Measurements from ENCODE around the gene CYP3A7.
A peak's percentile ranks its signal among the peaks of the same experiment; 100 is the strongest.
"Not testable (repeated sequence)": the region's sequence is repeated elsewhere in the genome, so short reads cannot be mapped to it uniquely, and the experiment has no call there.

The CYP3A7 gene

DNA sequence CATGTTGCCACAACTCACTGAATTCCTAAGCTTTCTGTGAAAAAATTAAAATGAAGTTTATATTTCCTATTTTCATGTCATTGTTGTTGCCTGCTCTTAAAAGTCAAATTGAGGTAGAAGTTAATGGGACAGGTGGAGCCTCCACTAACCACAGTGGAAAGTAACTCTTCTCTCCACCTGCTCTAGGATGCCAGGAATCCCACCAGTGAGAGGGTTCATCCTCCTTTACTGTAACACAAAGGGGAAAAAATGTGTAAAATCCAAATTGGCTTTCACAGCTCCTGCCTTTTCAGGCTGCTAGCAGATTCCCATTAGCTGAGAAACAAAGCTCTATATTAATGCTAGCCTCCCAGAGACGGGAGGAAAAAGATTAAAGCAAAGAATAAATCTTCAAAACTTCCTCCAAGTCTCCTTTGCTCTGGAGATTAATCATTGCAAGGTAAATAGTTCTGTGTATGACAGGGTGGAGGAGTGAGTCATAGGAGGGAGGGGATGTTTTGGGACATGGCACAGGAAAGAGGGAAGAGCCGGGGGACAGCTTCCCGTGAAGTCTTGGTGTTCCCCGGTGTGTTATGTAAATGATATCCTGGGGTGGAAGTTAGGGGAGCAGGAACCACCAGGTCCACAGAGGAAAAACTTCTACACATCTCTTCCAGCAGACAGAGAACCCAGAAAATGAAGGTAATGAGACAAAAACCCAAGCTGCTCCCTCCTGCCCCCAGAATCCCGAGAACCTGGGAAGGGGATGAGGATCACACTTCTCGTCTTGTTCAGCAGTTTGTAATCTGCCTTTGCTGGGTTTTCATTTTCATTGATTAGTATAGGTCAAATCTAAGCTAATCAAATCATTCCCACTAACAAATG lies 35.9 kb downstream of the CYP3A7 start:
- DNase-seq, result not testable (repeated sequence)

DNA sequence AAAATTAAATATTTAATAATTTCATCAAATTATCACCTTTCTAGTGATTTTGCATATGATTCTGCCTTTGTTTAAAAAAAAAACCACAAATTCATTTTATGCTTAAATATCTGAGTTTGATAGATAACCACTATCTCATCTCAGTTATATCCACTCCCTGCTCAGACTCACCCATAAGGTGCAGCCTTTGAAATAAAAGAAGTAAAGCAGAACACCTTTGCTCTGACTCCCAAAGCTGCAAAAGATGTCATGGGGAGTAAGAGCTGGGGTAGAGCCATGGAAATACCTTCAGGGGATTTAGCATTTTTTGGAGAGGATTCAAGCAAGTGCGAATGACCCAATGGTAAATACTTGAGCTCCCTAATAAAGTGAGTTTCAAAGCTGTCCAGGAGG lies 40.1 kb downstream of the CYP3A7 start:
- no peak for DNase-seq

DNA sequence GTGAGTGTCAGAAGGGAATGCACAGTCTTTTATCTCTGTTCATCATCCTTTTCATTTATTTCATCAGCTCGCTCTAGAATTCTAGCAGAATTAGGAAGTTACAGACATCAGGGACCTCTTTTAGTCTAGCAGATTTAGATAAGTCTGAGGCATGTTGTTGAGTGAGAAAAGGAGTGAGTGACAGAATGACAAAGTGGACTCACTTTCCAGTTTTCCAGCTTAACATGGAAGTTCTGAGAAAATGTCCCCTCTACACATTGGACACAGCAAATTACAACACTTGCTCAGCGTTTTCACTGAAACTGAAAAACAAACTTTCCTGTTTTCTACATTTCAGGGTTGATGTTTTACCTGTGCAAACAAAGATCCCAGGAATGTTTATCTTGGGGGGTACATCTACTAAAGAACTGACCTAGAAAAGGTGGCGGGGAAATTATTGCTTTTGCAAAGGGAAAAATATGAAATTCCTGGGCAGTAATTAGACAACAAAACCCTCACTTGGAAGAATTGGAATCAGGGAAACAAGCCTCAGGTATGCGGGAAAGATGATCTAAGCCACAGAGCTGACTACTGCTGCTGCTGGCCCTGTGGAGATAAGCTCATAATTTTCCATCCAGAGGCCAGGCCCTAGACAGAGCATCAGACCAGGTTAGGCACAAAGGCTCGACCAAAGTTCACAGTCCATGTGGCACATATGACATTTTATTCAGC lies 40.6 kb downstream of the CYP3A7 start:
- no peak for DNase-seq

DNA sequence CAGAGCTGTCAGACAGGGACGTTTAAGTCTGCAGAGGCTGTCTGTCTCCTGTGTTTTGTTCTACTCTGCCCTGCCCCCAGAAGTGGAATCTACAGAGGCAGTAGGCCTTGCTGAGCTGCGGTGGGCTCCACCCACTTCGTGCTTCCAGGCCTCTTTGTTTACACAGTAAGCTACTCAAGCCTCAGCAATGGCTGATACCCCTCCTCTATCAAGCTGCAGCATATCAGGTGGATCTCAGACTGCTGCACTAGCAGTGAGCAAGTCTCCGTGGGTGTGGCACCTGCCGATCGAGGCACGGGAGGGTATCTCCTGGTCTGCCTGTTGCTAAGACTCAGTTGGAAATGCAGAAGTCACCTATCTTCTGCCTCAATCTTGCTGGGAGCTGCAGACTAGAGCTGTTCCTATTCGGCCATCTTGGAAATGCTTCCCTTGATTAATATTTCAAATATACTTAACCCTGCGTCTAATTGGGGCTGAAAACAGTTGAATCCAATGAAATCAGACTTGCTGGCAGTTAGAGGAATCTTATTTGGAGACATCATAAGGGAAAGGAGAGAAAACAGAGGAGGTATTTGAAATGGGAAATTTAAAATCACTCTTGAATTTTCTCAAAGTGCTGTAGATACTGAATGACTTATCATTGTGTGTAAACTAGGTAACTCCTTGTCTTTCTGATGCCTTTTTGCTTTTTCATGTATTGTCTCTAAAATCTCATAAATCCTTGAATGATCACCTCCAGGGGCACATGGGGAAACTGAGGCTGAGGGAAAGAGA lies 41.4 kb downstream of the CYP3A7 start:
- DNase-seq, result peak; percentile 4

DNA sequence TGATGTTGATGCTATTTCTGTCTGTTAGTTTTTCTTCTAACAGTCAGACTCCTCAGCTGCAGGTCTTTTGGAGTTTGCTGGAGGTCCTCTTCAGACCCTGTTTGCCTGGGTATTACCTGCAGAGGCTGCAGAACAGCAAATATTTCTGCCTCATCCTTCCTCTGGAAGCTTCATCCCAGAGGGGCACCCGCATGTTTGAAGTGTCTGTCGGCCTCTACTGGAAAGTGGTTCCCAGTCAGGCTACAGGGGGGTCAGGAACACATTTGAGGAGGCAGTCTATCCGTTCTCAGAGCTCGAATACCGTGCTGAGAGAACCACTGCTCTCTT lies 41.9 kb downstream of the CYP3A7 start:
- no peak for DNase-seq

DNA sequence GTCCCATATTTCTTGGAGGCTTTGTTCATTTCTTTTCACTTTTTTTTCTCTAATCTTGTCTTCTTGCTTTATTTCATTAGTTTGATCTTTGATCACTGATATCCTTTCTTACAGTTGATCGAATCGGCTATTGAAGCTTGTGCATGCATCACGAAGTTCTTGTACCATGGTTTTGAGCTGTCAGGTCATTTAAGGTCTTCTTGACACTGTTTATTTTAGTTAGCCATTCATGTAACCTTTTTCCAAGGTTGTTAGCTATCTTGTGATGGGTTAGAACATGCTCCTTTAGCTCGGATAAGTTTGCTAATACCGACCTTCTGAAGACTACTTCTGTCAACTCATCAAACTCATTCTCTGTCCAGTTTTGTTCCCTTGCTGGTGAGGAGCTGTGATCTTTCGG lies 42.4 kb downstream of the CYP3A7 start:
- DNase-seq, result not testable (repeated sequence)

DNA sequence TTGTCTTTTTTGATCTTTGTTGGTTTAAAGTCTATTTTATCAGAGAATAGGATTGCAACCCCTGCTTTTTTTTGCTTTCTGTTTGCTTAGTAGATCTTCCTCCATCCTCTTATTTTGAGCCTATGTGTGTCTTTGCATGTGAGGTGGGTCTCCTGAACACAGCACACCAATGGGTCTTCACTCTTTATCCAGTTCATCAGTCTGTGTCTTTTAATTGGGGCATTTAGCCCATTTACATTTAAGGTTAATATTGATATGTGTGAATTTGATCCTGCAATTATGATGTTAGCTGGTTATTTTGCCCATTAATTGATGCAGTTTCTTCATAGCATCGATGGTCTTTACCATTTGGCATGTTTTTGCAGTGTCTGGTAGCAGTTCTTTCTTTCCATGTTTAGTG lies 43.3 kb downstream of the CYP3A7 start:
- DNase-seq, result not testable (repeated sequence)

DNA sequence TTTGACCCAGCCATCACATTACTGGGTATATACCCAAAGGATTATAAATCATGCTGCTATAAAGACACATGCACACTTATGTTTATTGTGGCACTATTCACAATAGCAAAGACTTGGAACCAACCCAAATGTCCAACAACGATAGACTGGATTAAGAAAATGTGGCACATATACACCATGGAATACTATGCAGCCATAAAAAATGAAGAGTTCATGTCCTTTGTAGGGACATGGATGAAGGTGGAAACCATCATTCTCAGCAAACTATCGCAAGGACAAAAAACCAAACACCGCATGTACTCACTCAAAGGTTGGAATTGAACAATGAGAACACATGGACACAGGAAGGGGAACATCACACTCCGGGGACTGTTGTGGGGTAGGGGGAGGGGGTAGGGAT lies 44.1 kb downstream of the CYP3A7 start:
- not testable (repeated sequence) for DNase-seq

DNA sequence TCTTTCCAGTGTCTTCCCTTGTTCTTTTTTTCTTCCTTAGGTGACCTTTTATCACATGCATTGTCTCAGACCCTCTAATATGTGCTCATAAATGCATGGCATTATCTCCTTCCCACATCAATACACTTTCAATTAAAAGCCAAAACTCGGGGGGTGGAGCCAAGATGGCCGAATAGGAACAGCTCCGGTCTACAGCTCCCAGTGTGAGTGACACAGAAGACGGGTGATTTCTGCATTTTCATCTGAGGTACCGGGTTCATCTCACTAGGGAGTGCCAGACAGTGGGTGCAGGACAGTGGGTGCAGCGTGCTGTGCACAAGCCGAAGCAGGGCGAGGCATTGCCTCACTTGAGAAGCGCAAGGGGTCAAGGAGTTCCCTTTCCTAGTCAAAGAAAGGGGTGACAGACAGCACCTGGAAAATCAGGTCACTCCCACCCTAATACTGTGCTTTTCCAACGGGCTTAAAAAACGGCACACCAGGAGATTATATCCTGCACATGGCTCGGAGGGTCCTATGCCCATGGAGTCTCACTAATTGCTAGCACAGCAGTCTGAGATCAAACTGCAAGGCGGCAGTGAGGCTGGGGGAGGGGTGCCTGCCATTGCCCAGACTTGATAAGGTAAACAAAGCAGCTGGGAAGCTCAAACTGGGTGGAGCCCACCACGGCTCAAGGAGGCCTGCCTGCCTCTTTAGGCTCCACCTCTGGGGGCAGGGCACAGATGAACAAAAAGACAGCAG lies 49.0 kb downstream of the CYP3A7 start:
- DNase-seq, result not testable (repeated sequence)

DNA sequence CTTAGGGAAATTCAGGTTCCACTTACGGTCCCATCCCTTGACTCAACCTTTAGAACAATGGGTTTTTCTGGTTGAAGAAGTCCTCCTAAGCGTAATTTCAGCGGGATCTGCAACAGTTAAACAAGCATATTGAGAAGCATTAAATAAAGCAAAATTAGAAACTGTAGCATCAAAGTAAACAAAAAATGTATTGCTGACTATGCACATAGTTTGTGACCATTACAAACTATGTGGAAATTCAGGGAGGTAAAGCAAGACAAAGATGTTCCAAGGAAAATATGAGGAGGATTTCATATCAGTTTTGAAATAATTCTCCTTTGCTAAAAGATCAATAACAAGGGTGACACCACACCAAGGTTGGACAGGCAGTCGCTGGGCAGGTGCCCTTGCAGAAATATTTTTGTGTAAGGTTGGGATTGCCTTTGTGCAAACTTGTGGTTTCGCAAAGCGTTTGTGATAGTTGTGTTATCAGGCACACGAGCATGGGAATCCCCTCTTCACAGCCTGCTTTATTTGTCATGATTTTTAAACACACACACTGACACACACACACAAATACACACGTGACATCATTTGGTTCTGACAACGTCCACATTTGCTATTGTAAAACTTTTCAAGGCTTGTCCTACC lies 49.8 kb downstream of the CYP3A7 start:
- DNase-seq, result no peak

DNA sequence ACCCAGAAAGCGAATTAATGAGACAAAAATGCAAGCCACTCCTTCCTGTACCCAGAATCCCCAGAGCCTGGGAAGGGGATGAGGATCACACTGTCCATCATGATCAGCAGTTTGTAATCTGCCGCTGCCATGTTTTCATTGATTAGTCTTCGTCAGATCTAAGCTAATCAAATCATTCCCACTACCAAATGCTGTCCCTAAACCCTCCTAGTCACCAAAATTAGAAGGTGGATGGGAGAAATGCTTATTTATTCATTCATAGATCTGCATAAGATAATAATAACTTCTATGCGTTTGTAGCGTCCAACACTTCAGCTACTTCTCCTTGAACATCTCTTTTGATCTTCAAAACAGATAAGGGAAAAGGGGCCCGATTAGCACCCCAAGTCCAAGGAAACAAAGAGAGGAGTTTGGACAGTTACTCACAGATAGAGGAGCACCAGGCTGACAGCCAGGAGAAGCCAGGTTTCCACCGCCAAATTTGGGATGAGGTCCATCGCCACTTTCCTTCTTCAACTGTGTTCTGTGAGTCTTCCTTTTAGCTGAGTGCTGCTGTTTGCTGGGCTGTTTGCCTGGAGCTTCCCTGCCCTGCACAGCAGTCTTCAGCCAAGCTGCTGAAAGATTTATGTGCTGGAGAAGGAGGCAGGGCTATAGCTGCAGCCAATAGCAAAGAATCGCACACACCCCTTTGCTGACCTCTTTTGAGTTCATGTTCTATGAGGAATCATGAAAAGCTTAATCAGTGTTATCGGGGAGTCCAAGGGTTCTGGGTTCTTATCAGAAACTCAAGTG lies 55.4 kb downstream of the CYP3A7 start, which contains the start of gene CYP3A5:
CYP3A5 (minus strand) TSS at position 597 of the 792 bp plus-strand sequence; CDS start at position 497, 100 bp downstream.
- DNase-seq, result no peak

DNA sequence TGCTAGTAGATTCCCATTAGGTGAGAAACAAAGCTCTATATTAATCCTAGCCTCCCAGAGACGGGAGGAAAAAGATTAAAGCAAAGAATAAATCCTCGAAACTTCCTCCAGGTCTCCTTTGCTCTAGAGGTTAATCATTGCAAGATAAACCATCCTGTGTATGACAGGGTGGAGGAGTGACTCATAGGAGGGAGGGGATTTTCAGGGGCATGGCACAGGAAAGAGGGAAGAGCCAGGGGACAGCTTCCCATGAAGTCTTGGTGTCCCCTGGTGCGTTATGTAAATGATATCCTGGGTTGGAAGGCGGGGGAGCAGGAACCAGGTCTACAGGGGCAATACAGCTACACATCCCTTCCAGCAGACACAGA lies 56.0 kb downstream of the CYP3A7 start:
- DNase-seq, result no peak

DNA sequence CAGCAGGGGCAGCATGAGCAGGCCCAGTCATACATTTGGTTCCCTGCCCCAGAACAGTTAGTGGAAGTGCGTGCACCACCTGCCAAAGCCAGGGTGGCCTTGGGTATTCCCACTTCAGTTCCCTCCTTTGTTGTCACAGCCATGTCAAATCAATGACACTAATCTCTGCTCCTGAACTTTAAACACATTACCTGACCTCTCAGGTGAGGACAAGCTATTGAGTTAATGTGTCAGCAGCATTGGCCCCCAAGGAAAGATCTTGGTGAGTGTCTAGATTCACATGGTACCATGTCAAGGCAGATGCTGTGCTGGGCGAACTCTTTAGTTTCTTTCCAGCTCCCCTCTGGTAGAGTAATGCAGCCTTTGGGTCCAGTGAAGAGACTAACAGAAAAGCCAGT lies 57.3 kb downstream of the CYP3A7 start:
- DNase-seq, result no peak

DNA sequence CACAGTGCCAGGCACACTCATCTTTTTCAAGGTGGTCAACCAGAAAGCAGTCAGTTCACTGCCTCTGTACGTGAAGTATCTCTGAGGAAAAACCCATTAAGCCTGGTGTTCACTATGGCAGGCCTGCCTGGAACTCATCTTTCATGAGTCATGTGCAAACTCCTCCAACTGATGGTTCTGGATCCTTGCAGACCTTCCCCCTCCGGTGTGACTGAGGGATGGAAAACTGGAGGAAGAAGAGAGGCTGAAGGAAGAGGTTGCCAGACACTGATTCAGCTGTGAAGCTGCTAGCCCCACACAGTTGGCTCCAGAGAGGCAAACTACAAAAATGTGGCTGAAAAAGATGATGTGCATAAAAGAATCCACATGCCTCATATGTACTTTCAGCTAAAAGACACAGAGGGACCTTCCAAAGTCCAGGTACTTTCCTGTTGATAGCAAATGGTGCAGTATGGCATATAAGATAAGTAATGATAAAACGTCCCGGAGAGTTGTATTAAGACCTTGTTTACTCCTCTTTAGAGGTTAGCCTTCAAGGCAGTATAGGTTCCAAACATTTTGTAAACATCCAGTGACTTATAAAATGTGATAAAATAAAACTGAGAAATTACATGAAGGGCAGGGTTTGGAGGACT lies 57.9 kb downstream of the CYP3A7 start:
- DNase-seq, result no peak

DNA sequence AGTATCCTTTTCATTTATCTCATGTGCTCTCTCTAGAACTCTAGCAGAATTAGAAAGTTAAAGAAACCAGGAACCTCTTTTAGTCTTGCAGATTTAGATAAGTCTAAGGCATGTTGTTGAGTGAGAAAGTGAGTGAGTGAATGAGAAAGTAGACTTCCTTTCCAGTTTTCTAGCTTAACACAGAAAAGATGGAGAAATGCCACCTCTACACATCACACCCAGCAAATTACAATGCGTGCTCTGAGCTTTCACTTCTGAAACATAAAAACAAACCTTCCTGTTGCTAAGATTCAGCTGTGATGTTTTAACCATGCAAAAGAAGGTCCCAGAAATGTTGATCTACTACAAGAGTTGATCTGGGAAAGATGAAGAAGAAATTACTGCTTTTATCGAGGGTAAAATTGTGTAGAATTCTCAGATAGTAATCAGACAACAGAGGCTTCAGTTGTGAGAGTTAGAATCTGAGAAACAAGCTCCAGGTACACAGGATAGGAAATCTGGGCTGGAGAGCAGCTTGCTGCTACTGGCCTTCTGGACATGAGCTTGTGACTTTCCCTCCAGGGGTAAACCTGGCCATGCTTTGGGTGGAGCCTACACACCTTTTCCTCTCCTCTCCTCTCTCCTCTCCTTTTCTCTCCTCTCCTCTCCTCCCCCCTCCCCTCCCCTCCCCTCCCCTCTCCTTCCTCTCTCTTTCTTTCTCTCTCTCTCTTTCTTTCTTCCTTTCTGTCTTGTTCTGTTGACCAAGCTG lies 59.8 kb downstream of the CYP3A7 start:
- DNase-seq, result no peak

DNA sequence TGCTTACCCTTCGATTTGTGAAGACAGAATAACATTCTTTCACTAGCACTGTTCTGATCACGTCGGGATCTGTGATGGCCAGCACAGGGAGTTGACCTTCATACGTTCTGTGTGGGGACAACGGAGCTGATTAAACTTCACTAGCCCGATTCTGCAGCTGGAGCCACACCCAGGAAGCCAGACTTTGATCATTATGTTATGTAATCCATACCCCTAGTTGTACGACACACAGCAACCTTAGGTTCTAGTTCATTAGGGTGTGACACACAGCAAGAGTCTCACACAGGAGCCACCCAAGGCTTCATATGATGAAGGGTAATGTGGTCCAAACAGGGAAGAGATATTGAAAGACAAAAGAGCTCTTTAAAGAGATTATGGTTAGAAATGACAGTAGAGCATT lies 62.4 kb downstream of the CYP3A7 start:
- no peak for DNase-seq

DNA sequence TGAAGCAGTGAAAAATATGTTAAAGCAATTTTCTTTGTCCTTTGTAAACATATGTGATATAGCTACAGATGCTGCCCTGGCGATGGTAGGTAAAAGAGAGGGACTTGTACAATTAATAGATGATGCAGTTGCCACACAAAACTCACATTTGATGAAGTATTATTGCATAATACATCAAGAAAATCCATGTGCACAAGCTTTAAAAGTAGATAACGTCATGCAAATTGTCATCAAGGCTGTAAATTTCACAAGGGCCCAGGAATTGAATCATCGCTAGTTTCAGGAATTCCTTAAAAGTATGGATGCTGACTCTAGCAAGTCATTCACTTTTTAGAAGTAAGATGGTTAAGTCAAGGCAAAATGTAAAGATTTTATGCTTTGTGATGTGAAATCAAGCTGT lies 65.2 kb downstream of the CYP3A7 start:
- no peak for DNase-seq

DNA sequence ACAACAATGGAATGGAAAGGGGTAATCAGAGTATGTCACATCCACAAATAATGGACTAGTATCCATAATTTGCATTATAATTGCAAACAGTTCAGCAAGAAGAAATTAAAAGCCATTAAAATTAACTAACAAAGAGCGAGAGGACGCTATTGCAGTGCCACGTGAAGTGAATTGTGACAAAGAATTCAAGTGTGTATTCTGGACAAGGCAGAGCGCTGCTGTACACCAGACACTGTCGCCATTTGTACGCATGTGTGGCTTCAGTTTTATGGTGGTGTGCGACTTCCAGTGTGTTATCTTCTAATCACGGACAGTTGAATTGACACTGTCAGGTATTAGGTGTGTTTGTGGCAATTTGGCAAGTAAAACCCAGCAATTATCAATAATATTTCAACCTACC lies 66.5 kb downstream of the CYP3A7 start:
- no peak for DNase-seq

DNA sequence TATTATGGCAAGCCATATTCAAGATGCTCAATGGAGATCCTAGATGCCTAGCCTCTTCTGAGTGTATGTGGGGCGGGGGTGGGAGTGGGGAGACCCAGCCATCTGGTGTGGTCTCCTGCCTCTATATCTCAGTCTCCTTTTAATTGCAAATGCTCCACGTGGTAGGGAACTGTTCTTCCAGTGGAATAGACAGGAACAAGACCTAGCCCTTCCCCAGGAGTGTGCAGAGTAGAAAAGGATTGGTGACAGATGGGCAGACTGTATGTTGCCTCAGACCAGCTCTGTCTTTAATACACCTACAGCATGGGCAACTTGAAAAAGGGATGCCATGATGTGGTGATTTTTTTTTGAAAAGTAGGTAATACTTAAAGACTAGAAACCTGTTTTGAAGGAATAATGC lies 67.8 kb downstream of the CYP3A7 start:
- no peak for DNase-seq

DNA sequence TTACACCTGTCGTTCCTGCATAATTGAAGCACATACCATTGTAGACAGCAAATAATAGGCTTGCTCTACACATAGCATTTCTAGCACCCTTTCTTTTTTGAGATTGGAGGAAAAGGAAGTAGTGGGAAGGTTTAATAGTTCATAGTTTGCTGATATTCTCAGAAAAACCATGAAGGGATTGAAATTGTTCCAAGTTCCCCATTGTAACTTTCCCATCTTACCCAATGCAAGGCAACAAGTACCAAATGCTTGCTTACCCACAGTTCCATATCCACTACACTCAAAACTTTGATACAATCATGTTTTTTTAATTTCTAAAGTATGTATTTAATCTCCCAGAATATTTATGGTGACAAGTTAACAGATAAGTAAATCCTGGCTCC lies 69.0 kb downstream of the CYP3A7 start:
- no peak for DNase-seq

All from NCI-H1092 treated with DMSO at 0.1 percent for 48 hours (cell line).